Measurements from ENCODE around the gene NEU2.

The NEU2 gene

GRCh38 chr2:233083782-233084181 is 51.3 kb downstream of the NEU2 start:
- no peaks in the 10 kb centered on the region for H3K27me3 ChIP-seq (ENCODE audit: control insufficient read depth in 1 of 2, insufficient read depth in 2 of 2, low read length in 2 of 2)
- H3K36me3 ChIP-seq (ENCODE audit: insufficient read depth, low read length): no peaks in the 10 kb centered on the region
- no peak overlapping the region for H3K27ac ChIP-seq (ENCODE audit: low read depth, low read length)
- H3K4me1 ChIP-seq (ENCODE audit: insufficient read depth, low read length): no peaks in the 10 kb centered on the region
- no peaks in the 10 kb centered on the region for H3K9me3 ChIP-seq (ENCODE audit: low read length)
- H3K9ac ChIP-seq (ENCODE audit: low read length): no peak overlapping the region
- no peak overlapping the region for H3K4me3 ChIP-seq (ENCODE audit: low read depth in 1 of 2, low read length in 2 of 2)

GRCh38 chr2:233084488-233084887 is 52.0 kb downstream of the NEU2 start:
- Histone ChIP-seq H3K9ac (ENCODE audit: low read length) (no peak overlapping the region), H3K36me3 (ENCODE audit: insufficient read depth, low read length) (no peaks in the 10 kb centered on the region), H3K4me3 (ENCODE audit: low read depth in 1 of 2, low read length in 2 of 2) (no peak overlapping the region), H3K27ac (ENCODE audit: low read depth, low read length) (no peak overlapping the region), H3K27me3 (ENCODE audit: control insufficient read depth in 1 of 2, insufficient read depth in 2 of 2, low read length in 2 of 2) (no peaks in the 10 kb centered on the region), H3K9me3 (ENCODE audit: low read length) (no peaks in the 10 kb centered on the region), H3K4me1 (ENCODE audit: insufficient read depth, low read length) (no peaks in the 10 kb centered on the region)

All from muscle layer of colon (tissue), 2 donors.